Raji (cell line): ENCODE results near the gene PPP1R9B.

Experiments
- POLR2A ChIP-seq: IDR thresholded peaks from 2 replicates; pipeline ENCODE4 v1.6.1; 2011; ENCODE audit warnings: low read depth, low read length, control low read depth; ENCODE audit not compliant: insufficient read depth

PPP1R9B gene

DNA sequence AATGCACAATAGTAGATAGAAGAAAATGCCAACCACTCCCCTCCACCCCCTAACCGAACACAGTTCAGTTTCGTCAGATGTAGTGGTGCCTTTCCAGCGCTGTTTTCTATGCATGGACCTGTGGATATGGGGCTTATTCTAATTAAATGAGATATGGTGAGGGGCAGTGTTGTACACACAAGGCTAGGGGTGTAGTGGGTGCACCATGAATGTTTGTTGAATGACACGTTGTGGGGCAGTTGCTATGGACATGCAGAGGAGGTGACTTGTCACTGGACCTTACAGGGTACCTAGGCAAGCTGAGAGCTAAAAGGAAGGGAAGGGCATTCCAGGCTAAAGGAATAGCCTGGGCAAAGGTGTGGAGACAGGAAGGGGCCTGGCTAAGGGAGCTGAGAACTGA lies 51.9 kb downstream of the PPP1R9B start:
- TF ChIP-seq POLR2A, result no peak

DNA sequence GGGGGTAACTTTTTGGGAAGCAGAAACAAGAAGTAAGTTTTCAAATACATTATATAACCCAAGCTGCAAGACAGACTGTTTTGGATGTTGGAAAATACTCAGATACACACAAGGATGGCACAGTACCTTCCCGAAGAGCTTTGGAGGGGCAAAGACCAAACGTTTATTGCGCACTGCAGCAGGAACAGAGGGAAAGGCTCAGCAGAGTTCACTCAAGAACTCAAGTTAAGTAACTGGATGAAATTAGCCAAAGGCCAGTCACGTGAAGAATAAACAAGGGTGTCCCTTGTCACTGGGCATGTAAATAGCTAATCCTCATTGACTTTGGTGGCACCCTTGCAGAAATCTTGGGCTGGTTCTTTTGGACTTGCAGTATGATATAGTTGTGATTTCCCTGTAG lies 52.6 kb downstream of the PPP1R9B start:
- TF ChIP-seq POLR2A, result no peak

DNA sequence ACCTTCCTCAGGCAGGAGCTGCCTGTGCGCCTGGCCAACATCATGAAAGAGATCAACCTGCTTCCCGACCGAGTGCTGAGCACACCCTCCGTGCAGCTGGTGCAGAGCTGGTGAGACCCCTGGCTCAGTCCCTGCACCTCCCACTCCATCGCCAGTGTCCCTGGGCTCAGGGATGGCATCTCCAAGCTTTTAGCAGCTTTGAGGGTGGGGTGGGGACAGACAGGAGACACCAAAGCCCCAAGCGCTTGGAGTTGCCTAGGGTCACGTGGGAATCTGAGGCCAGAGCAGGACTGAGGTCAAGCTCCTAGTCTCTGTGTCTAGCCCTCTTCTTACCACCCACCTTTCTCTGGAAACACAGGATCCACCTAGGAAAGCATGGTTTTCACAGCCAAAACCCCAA lies 53.0 kb downstream of the PPP1R9B start:
- TF ChIP-seq POLR2A, result no peak

DNA sequence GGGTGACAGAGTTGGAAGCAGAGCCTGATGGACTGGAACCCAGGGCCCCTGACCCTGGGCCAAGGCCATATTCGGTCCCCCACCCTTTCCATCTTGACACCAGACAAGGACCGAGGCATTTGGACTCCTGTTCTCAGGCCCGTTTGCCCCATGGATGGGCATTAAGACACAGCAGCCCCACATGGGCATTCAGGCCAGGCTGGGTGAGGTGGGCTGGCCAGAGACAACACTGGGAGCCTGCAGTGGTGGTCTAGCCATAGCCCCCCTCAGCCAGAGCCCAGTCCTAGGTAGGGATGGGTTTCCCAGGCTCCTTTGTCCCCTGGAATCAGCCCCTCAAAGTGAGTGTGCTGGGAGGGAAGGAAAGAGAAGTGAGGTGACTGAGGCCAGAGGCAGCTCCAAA lies 53.7 kb downstream of the PPP1R9B start:
- TF ChIP-seq POLR2A, result no peak

DNA sequence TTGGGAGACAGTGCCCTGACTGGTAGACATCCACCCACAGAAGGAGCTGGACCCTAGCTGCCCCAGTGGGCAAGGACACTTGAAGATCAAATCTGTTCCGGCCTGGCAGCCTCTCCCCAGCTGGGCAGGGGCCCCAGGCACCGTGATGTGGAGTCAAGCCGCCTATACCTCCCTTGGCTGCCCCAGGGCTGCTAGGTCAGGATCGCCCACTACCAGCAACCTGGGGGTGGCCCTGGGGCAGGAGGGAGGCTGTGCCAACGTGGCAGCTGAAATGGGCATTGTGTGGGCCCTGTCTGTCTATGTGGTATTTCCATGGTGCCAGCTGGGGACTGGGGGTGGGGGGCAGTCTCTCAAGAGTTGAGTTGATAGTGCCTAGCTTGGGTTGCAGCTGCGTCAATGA lies 54.4 kb downstream of the PPP1R9B start:
- TF ChIP-seq POLR2A, result no peak

DNA sequence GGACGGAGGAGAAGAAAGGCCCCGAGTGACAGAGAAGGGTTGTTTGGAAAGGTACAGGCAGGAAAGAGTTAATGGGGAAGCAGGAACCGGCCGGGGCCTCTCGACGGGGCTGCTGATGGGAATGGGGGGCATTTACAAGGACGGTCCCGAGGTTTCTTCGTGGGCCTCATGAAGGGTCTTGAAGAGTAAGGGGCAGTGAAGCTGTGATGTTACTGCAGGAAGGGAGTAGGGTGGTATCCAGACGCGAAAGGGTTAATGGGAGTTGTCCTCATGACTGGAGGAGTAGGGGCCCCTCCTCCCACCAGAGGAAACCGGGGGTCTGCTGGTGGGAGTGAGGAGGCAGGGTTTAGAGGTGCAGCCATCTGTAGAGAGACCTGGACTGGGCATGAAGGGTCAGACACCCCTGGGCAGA lies 54.8 kb downstream of the PPP1R9B start:
- no peak; the same call in 1 of the 2 replicates for TF ChIP-seq POLR2A

DNA sequence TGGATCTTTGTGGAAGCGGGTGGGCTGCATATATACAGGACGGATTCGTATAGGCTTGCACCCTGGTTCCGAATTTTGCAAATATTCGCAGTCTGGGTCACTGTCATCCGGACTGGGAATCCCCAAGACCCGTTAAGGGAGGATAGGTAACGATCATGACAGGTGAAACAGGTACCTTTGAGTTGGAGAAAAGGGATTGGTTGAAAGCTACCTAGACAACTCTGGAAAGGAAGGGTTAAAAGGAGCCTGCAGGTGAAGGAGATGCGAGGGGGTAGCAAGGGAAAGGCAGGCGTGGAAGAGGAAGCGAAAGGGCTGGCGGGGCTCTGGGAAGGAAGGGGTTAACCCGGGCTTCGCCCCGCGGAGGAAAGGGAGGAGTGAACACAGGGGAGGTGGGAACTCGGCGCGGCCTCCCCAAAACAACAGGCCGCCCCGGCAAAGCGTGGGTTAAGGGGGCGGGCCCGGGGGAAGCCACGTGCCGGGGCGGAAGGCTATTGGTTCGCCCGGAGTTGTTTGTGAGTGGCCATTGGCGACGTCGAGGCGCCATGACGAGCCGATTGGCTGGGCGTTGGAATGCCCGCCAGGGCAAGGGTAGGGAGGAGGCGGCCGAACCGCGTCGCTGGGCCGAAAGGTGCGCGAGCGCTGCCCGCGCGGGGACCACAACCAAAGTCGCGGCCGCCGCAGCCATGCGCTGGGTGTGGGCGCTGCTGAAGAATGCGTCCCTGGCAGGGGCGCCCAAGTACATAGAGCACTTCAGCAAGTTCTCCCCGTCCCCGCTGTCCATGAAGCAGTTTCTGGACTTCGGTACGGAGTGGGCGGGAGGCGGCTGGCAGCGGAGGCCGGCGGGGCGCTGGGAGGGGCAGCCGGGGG lies 55.5 kb downstream of the PPP1R9B start, which contains the start of gene PDK2:
Gene PDK2 (plus strand): TSS at position 599 of the 867 bp plus-strand sequence. CDS start 85 bp downstream, at position 684.
- TF ChIP-seq POLR2A, result peak; percentile 21; the same call in 1 of the 2 replicates

DNA sequence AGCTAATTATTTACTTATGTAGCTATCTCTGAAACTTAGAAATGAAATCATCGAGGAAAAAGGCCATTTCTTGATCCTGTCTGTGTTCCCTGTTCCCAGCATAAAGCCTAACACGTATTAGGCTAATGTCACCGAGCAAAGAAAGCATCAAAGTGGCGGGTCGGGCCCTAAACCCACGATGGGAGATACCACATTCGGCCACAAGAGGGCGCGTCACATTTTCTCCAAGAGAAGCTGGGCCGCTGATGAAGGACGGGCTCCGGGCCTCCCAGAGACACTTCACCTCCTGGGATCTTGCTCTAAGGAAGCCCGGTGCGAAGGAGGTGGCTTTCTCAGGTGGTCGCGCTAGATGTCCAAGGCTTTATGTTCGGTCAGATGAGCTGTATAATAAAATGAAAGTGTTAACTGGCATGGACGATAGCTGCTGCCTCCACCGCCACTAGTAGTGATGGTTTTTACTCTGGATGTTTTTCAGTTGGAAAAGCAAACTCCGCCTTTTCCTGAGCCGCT lies 56.2 kb downstream of the PPP1R9B start:
- no peak for TF ChIP-seq POLR2A

DNA sequence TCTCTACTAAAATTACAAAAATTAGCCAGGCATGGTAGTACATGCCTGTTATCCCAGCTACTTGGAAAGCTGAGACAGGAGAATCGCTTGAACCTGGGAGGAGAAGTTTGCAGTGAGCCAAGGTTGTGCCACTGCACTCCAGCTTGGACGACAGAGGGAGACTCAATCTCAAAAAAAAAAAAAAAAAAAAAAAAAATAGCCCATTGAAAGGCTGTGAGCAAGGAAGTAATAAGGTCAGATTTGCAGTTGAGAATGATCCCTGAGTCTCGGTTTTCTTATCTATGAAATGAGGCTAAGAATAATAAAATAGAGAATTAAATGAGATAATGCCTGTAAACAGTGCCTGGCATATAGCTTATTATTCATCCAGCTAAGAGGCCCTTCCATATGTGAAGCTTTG lies 56.7 kb downstream of the PPP1R9B start:
- no peak for TF ChIP-seq POLR2A

DNA sequence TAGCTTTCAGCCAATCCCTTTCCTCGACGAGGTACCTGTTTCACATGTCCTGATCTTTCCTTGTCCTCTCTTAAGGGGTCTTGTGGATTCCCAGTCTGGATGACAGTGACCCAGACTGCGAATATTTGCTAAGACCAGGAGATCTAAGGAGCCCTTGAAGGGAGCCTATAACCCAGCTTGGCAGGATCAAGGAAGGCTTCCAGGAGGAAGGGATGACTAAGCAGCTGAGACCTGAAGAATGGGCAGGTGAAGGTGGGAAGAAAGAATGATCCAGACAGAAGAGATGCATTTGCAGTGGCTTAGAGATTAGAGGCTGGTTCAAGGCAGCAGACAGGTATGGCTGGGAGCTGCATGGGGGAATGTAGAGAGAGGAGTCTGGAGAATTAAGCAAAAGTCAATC lies 57.2 kb downstream of the PPP1R9B start:
- no peak for TF ChIP-seq POLR2A

DNA sequence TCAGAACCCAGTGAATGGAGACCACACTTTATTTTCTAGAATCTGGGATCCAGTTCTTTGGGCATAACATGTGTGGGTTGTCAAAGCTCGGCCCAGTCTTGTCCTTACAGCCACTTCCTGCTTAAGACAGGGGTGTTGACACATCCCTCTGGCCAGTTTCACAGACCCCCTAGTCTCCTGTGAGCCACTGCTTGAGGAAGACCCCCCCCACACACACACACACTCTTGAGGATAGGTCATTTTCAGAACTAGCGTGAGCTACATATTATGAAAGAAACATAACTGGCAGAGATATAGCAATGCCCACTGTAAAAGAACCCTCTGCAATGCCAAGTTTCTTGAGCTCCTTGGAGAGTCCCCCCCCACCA lies 58.6 kb downstream of the PPP1R9B start:
- no peak for TF ChIP-seq POLR2A

DNA sequence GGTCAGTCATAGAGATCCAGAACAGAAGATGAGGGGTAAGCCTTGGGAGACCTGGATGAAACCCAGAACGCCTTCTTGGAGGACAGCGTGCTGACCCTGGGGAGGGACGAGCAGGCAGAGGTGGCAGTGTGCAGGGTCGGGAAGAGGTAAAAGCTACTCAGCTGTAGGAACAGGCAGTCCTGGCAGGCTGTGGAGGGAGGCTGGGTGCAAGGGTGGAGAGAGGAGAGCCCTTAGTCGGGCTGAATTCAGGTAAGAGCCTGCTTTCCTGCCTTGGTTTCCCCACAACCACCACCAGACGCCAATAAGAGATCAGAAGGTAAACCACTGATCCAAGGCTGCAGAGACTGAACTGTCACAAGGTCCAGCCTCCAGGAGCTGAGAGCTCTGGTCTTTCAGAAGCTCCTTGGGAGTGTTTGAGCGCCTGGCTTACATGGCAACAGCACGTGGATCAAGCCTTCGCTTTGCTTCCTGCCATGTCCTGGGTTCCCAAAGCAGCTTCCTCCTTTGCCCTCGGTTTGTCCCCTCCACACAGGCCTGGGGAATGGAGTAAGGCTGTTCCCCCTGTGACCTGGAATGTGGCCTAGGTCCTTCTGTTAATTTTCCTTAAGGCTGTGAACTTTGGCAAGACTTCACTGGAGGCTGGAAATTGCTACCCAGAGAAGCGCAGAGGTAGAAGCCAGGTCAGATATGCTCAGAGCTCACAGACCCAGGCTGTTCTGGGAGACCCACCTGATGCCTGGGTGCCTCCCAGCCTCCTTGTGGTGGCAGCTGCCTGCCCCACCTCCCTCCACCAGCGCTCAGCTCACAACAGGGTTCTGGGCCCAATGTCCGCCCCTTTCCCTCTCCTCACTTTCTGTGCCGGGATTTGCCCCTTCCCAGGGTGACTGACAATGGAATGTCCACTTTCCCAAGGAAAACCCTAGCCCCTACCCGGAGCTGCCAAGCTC lies 59.2 kb downstream of the PPP1R9B start:
- no peak for TF ChIP-seq POLR2A

DNA sequence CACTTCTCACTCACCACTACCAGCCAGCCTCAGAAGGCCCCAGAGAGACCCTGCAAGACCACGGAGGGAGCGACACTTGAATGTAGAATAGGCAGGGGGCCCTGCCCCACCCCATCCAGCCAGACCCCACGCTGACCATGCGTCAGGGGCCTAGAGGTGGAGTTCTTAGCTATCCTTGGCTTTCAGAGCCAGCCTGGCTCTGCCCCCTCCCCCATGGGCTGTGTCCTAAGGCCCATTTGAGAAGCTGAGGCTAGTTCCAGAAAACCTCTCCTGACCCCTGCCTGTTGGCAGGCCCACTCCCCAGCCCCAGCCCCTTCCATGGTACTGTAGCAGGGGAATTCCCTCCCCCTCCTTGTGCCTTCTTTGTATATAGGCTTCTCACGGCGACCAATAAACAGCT lies 60.4 kb downstream of the PPP1R9B start:
- TF ChIP-seq POLR2A, result no peak

DNA sequence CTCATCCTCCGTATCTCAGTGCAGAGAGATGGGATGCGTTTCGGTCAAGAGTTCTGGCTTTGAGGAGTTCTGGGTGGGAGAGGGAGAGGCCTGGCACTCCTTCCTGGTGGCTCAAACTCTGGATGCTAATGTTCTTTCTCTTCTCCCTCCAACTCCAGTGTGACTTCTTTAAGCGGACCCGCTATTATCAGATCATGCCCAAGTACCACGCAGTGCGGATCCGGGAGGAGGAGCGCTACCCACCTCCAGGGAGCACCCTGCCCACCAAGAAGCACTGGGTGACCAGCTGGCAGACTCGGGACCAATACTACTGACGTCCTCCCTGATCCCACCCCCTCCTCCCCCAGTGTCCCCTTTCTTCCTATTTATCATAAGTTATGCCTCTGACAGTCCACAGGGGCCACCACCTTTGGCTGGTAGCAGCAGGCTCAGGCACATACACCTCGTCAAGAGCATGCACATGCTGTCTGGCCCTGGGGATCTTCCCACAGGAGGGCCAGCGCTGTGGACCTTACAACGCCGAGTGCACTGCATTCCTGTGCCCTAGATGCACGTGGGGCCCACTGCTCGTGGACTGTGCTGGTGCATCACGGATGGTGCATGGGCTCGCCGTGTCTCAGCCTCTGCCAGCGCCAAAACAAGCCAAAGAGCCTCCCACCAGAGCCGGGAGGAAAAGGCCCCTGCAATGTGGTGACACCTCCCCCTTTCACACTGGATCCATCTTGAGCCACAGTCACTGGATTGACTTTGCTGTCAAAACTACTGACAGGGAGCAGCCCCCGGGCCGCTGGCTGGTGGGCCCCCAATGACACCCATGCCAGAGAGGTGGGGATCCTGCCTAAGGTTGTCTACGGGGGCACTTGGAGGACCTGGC lies 61.3 kb downstream of the PPP1R9B start:
- TF ChIP-seq POLR2A, result no peak
